Gastroesophageal sphincter (tissue), 4 donors: Measurements from ENCODE around the gene MYO5A. TPM values are rescaled to one million over a fixed set of nuclear protein-coding genes. Genes with fewer than 3 reads are reported as not detected.

Experiments
- ATAC-seq: fragments of 150-250 bp; one replicate; pipeline ENCODE4 v1.9.1; 2016; ENCODE audit warnings: mild to moderate bottlenecking, moderate library complexity
- H3K27ac ChIP-seq, 4 donors: fragments of 200-600 bp; sonication (generic) in 3 of 4; 1 replicate in 3 of 4; 2 replicates in 1 of 4; pipeline ENCODE4 v1.5.1; 2016 to 2019
- H3K27me3 ChIP-seq: fragments of 200-600 bp; sonication (generic); one replicate; pipeline ENCODE4 v1.5.1; 2019
- H3K36me3 ChIP-seq, 2 donors: fragments of 200-600 bp; sonication (generic); one replicate each; pipeline ENCODE4 v1.5.1; 2019; ENCODE audit warnings: control low read depth in 1 of 2
- H3K4me1 ChIP-seq, 3 donors: fragments of 200-600 bp; sonication (generic); 1 replicate in 2 of 3; 2 replicates in 1 of 3; pipeline ENCODE4 v1.5.1; 2016 to 2019; ENCODE audit warnings: control low read depth in 2 of 3
- H3K4me3 ChIP-seq, 2 donors: fragments of 200-600 bp; sonication (generic); one replicate each; pipeline ENCODE4 v1.5.1; 2019; ENCODE audit warnings: mild to moderate bottlenecking in 1 of 2, moderate library complexity in 1 of 2
- H3K9me3 ChIP-seq, 3 donors: fragments of 200-600 bp; sonication (generic); one replicate each; pipeline ENCODE4 v1.5.1; 2017 to 2019; ENCODE audit warnings: control low read depth in 2 of 3
- CTCF ChIP-seq, 4 experiments: fragments of 200-600 bp in 2 of 4; fragments of 450-650 bp in 2 of 4; sonication (generic) in 1 of 4; IDR thresholded peaks; one replicate each; pipeline ENCODE4 v1.5.1; 2017 to 2019; ENCODE audit warnings: antibody characterized with exemption in 4 of 4, mild to moderate bottlenecking in 2 of 4, moderate library complexity in 2 of 4
- EP300 ChIP-seq: sonication (generic); formaldehyde crosslinking; IDR thresholded peaks from one replicate; pipeline ENCODE4 v1.6.1; 2017; ENCODE audit warnings: antibody characterized with exemption, mild to moderate bottlenecking
- POLR2A ChIP-seq, 2 donors: fragments of 450-650 bp; IDR thresholded peaks; one replicate each; pipeline ENCODE4 v1.6.1; 2017; ENCODE audit warnings: antibody characterized with exemption in 2 of 2, mild to moderate bottlenecking in 2 of 2, moderate library complexity in 1 of 2
- POLR2AphosphoS5 ChIP-seq: sonication (generic); formaldehyde crosslinking; IDR thresholded peaks from one replicate; pipeline ENCODE4 v1.6.1; 2017; ENCODE audit warnings: antibody characterized with exemption
- WGBS, 2 donors: methylation state at CpG; one replicate each; pipeline ENCODE4 v1.1.5; 2018; ENCODE audit warnings: low coverage in 1 of 2; 5-methylcytosine and 5-hydroxymethylcytosine counted together
- total RNA-seq, 4 donors: library from RNA; depleted of rRNA; stranded (reverse); fragments of >200 nt; gene quantifications; one replicate each; pipeline ENCODE4 v1.1.0, GENCODE V29; 2016

MYO5A gene
- total RNA-seq, 4 donors from 2014 or later, result 24.3 to 41.9 (median 31.2) TPM

GRCh38 chr15:52405856-52406255, 122.8 kb downstream of the MYO5A start:
- H3K9me3 ChIP-seq, result no peaks in the 10 kb centered on the region
- no peak for TF ChIP-seq POLR2AphosphoS5
- H3K4me3 ChIP-seq, result no peak overlapping the region
- H3K27me3 ChIP-seq, result no peaks in the 10 kb centered on the region
- WGBS, 2 donors, result 54 to 66% methylated on average over 3 of the region's 3 CpGs
- ATAC-seq, result no peak
- no peaks in the 10 kb centered on the region for H3K4me1 ChIP-seq
- no peak overlapping the region for H3K27ac ChIP-seq
- H3K36me3 ChIP-seq, result peaks cover 2 to 39% of the 10 kb centered on the region in 2 donors

- H3K9me3 ChIP-seq, result no peaks in the 10 kb centered on the region
- peaks cover 0 to 13% of the 10 kb centered on the region in 2 donors for H3K36me3 ChIP-seq
- H3K27me3 ChIP-seq, result no peaks in the 10 kb centered on the region
- H3K27ac ChIP-seq, result no peak overlapping the region
- no peak for ATAC-seq
- 96 to 100% methylated on average over 4 to 5 of the region's 5 CpGs for WGBS, 2 donors
- H3K4me1 ChIP-seq, result no peaks in the 10 kb centered on the region
- no peak overlapping the region for H3K4me3 ChIP-seq
- TF ChIP-seq POLR2A (IDR thresholded peaks at IDR 0.05) (no peak), POLR2AphosphoS5 (no peak), CTCF (IDR thresholded peaks at IDR 0.05) (no peak), EP300 (no peak)
These were observed 131.6 kb downstream of the MYO5A start for GRCh38 chr15:52397118-52397517.

GRCh38 chr15:52394118-52394517, 134.6 kb downstream of the MYO5A start:
- H3K9me3 ChIP-seq, result no peaks in the 10 kb centered on the region
- H3K36me3 ChIP-seq, result peaks cover 0 to 37% of the 10 kb centered on the region in 2 donors
- 38 to 63% methylated on average over 2 to 3 of the region's 3 CpGs for WGBS, 2 donors
- H3K27me3 ChIP-seq, result no peaks in the 10 kb centered on the region
- no peak for ATAC-seq
- no peak for TF ChIP-seq POLR2AphosphoS5
- TF ChIP-seq EP300, result no peak
- no peaks in the 10 kb centered on the region for H3K4me1 ChIP-seq
- H3K27ac ChIP-seq, result no peak overlapping the region
- no peak overlapping the region for H3K4me3 ChIP-seq

- 57 to 73% methylated on average over 6 of the region's 6 CpGs for WGBS, 2 donors
- no peak for ATAC-seq
These were observed 136.5 kb downstream of the MYO5A start for GRCh38 chr15:52392008-52392687.

GRCh38 chr15:52391069-52391468, 137.6 kb downstream of the MYO5A start:
- Histone ChIP-seq H3K4me1 (no peaks in the 10 kb centered on the region), H3K27ac (no peak overlapping the region), H3K9me3 (no peaks in the 10 kb centered on the region), H3K27me3 (no peaks in the 10 kb centered on the region), H3K4me3 (no peak overlapping the region), H3K36me3 (peaks cover 0 to 53% of the 10 kb centered on the region in 2 donors)
- TF ChIP-seq EP300 (no peak), POLR2AphosphoS5 (no peak)
- WGBS, 2 donors, result 97 to 100% methylated on average over 3 to 4 of the region's 4 CpGs
- ATAC-seq, result no peak

More at GRCh38 chr15:52392008-52392687, 136.5 kb downstream of the MYO5A start:
- Histone ChIP-seq H3K4me3 (no peak overlapping the region), H3K4me1 (no peaks in the 10 kb centered on the region), H3K9me3 (no peaks in the 10 kb centered on the region), H3K27me3 (no peaks in the 10 kb centered on the region), H3K36me3 (peaks cover 0 to 53% of the 10 kb centered on the region in 2 donors), H3K27ac (no peak overlapping the region)
- no peak for TF ChIP-seq POLR2AphosphoS5
- no peak for TF ChIP-seq CTCF (IDR thresholded peaks at IDR 0.05)
- TF ChIP-seq POLR2A (IDR thresholded peaks at IDR 0.05), result no peak
- TF ChIP-seq EP300, result no peak

- TF ChIP-seq POLR2A (IDR thresholded peaks at IDR 0.05) (no peak), POLR2AphosphoS5 (no peak), CTCF (IDR thresholded peaks at IDR 0.05) (no peak), EP300 (no peak)
- Histone ChIP-seq H3K27ac (no peak overlapping the region), H3K4me1 (no peaks in the 10 kb centered on the region), H3K27me3 (no peaks in the 10 kb centered on the region), H3K36me3 (peaks cover 0 to 85% of the 10 kb centered on the region in 2 donors), H3K4me3 (no peak overlapping the region), H3K9me3 (no peaks in the 10 kb centered on the region)
- no peak for ATAC-seq
These were observed 143.0 kb downstream of the MYO5A start for GRCh38 chr15:52385670-52386069.
